Natural killer cell (primary cell): Measurements from ENCODE around the gene PEAK1. TPM values are rescaled to one million over a fixed set of nuclear protein-coding genes. Genes with fewer than 3 reads are reported as not detected.
"Not testable (repeated sequence)": the region's sequence is repeated elsewhere in the genome, so short reads cannot be mapped to it uniquely, and the experiment has no call there.

Experiments used
- ATAC-seq, 3 donors: fragments of 150-1000 bp in 2 of 3; fragments of 200-7000 bp in 1 of 3; cut with Tn5 transposase; 1 replicate in 1 of 3; 2 replicates in 2 of 3; pipeline ENCODE4 v1.10.0; 2021; ENCODE audit warnings: mild to moderate bottlenecking in 2 of 3, moderate library complexity in 2 of 3
- DNase-seq, 2 donors: peaks; one replicate each; pipeline versions ENCODE4 v3.0.0 to v3.0.0-alpha.2; 2013 to 2021; ENCODE audit warnings: mixed read lengths in 1 of 2
- H3K27ac ChIP-seq: one replicate; pipeline ENCODE4 v1.5.1; 2013; ENCODE audit warnings: mild to moderate bottlenecking, low read length
- H3K27me3 ChIP-seq: one replicate; pipeline ENCODE4 v1.6.1; 2013; ENCODE audit warnings: low read length; ENCODE audit not compliant: control insufficient read depth, insufficient read depth
- H3K36me3 ChIP-seq: one replicate; pipeline ENCODE4 v1.6.1; 2013; ENCODE audit warnings: low read length; ENCODE audit not compliant: control insufficient read depth, insufficient read depth
- H3K4me1 ChIP-seq: one replicate; pipeline ENCODE4 v1.6.1; 2013; ENCODE audit warnings: low read length; ENCODE audit not compliant: control insufficient read depth, insufficient read depth
- H3K4me3 ChIP-seq: one replicate; pipeline ENCODE4 v1.5.1; 2013; ENCODE audit warnings: low read length
- H3K9me3 ChIP-seq: one replicate; pipeline ENCODE4 v1.6.1; 2013; ENCODE audit warnings: low read length; ENCODE audit not compliant: control insufficient read depth, insufficient read depth
- H3K27ac Mint-ChIP-seq, 2 donors: one replicate each; pipeline ENCODE4 v1.8.0; 2022; ENCODE audit warnings: mild to moderate bottlenecking in 2 of 2, mixed read lengths in 2 of 2, moderate library complexity in 1 of 2
- H3K27me3 Mint-ChIP-seq, 2 donors: one replicate each; pipeline ENCODE4 v1.8.0; 2022; ENCODE audit warnings: low read depth in 2 of 2, mixed read lengths in 2 of 2
- H3K36me3 Mint-ChIP-seq: one replicate; pipeline ENCODE4 v1.8.0; 2022; ENCODE audit warnings: mixed read lengths
- H3K4me1 Mint-ChIP-seq, 2 donors: one replicate each; pipeline ENCODE4 v1.8.0; 2022; ENCODE audit warnings: mixed read lengths in 2 of 2
- H3K4me3 Mint-ChIP-seq: one replicate; pipeline ENCODE4 v1.8.0; 2022; ENCODE audit warnings: mild to moderate bottlenecking, moderate library complexity, mixed read lengths
- H3K9me3 Mint-ChIP-seq, 2 donors: one replicate each; pipeline ENCODE4 v1.8.0; 2022; ENCODE audit warnings: mixed read lengths in 2 of 2
- WGBS: methylation state at CpG from one replicate; pipeline ENCODE4 v1.1.7; 2013; ENCODE audit warnings: missing lambda C conversion rate; ENCODE audit not compliant: insufficient coverage; 5-methylcytosine and 5-hydroxymethylcytosine counted together
- intact Hi-C: fragments of 100-400 bp; cut with micrococcal nuclease; formaldehyde crosslinking; loops from one replicate; pipeline ENCODE4 v1.14.2; 2022
- total RNA-seq, 4 donors: library from RNA; stranded (reverse); fragments of 120-200 nt in 1 of 4; gene quantifications; one replicate each; pipeline versions ENCODE4 v1.2.3 to v1.2.4, GENCODE V29; 2013 to 2022
- TF ChIP-seq, protein P1 (sequence below): fragments of 200-600 bp; IDR thresholded peaks from one replicate; pipeline ENCODE4 v1.8.0; 2022; ENCODE audit warnings: antibody characterized with exemption

Gene PEAK1
- total RNA-seq, 3 donors from 2014 or later (not counting 1 experiment from before 2014, with no cell fraction given): 59.3 to 73.9 (median 69.1) TPM

DNA sequence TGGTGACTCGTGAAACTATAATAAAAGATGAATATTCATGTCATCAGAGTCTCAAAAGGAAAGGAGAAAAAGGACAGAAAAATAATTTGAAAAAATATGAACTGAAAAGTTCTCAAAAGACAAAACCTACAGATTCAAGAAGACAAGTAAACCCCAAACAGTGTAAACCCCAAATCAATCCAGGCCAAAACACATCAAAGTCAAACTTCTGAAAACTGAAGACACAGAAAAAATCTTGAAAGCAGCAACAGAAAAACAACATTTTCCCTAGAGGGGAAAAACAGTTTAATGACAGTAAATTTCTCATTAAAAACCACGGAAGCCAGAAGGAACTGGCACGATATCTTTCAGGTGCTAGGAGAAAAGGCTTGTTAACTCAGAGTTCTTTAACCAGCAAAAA is 143.8 kb downstream of the PEAK1 start:
- no peaks in the 10 kb centered on the region for H3K27me3 ChIP-seq
- no peak for ATAC-seq
- H3K27ac ChIP-seq: no peak overlapping the region
- no peaks in the 10 kb centered on the region for H3K9me3 ChIP-seq
- DNase-seq: no peak
- Mint-ChIP-seq H3K27ac (peak overlapping the region in 1 of 2 donors; percentile 33), H3K4me3 (no peak overlapping the region), H3K9me3 (no peaks in the 10 kb centered on the region), H3K4me1 (peaks cover 15 to 23% of the 10 kb centered on the region in 2 donors), H3K27me3 (no peaks in the 10 kb centered on the region), H3K36me3 (no peaks in the 10 kb centered on the region)
- H3K36me3 ChIP-seq: no peaks in the 10 kb centered on the region
- no peak overlapping the region for H3K4me3 ChIP-seq
- TF ChIP-seq, protein P1, sequence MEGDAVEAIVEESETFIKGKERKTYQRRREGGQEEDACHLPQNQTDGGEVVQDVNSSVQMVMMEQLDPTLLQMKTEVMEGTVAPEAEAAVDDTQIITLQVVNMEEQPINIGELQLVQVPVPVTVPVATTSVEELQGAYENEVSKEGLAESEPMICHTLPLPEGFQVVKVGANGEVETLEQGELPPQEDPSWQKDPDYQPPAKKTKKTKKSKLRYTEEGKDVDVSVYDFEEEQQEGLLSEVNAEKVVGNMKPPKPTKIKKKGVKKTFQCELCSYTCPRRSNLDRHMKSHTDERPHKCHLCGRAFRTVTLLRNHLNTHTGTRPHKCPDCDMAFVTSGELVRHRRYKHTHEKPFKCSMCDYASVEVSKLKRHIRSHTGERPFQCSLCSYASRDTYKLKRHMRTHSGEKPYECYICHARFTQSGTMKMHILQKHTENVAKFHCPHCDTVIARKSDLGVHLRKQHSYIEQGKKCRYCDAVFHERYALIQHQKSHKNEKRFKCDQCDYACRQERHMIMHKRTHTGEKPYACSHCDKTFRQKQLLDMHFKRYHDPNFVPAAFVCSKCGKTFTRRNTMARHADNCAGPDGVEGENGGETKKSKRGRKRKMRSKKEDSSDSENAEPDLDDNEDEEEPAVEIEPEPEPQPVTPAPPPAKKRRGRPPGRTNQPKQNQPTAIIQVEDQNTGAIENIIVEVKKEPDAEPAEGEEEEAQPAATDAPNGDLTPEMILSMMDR: no peak
- no CpG with 5 or more reads among the region's 3 CpGs for WGBS
- H3K4me1 ChIP-seq: no peaks in the 10 kb centered on the region
- intact Hi-C loops: no loop called here

GRCh38 chr15:77273136-77273535 is 146.8 kb downstream of the PEAK1 start:
- peak overlapping the region in 1 of 2 donors; percentile 56 for H3K27ac Mint-ChIP-seq
- intact Hi-C loops, H3K4me3 Mint-ChIP-seq, H3K27me3 Mint-ChIP-seq, H3K9me3 ChIP-seq, H3K4me1 ChIP-seq, H3K36me3 Mint-ChIP-seq, ATAC-seq, H3K27ac ChIP-seq, H3K27me3 ChIP-seq, H3K36me3 ChIP-seq, H3K9me3 Mint-ChIP-seq, DNase-seq, H3K4me3 ChIP-seq: not testable (repeated sequence)
- peaks cover 15 to 17% of the 10 kb centered on the region in 2 donors for H3K4me1 Mint-ChIP-seq

- Histone ChIP-seq H3K9me3 (no peaks in the 10 kb centered on the region), H3K4me3 (no peak overlapping the region), H3K36me3 (peaks cover 2% of the 10 kb centered on the region), H3K27me3 (no peaks in the 10 kb centered on the region), H3K4me1 (no peaks in the 10 kb centered on the region), H3K27ac (no peak overlapping the region)
- Mint-ChIP-seq H3K27ac (no peak overlapping the region), H3K27me3 (no peaks in the 10 kb centered on the region), H3K9me3 (no peaks in the 10 kb centered on the region), H3K4me1 (peaks cover 6 to 11% of the 10 kb centered on the region in 2 donors), H3K4me3 (no peak overlapping the region), H3K36me3 (no peaks in the 10 kb centered on the region)
- 96% methylated on average over 4 of the region's 5 CpGs for WGBS
- DNase-seq (no peak), ATAC-seq (no peak)
- TF ChIP-seq, protein P1: no peak
- intact Hi-C loops: no loop called here
Measured at GRCh38 chr15:77266708-77267386, 153.1 kb downstream of the PEAK1 start.

DNA sequence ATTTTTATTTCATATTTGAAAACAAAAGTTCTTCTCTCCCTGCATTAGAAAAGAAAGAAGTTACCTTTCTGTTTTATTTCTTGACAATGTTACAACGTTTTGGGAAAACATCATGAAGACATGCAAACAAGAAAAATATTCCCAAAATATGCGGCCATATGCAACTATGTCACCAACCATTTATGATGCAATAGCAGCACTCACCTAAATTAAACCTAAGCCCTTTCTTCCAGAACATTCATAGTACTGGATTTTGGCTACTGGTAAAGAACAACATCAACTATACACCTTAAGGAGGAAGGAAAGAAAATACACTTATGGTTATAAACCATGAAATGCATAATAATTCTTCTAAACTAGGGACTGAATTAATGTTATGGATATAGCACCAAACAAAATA is 164.5 kb downstream of the PEAK1 start:
- Mint-ChIP-seq H3K36me3 (no peaks in the 10 kb centered on the region), H3K9me3 (no peaks in the 10 kb centered on the region), H3K4me1 (no peaks in the 10 kb centered on the region), H3K27me3 (no peaks in the 10 kb centered on the region), H3K4me3 (no peak overlapping the region), H3K27ac (no peak overlapping the region)
- intact Hi-C loops: no loop called here
- H3K27me3 ChIP-seq: no peaks in the 10 kb centered on the region
- WGBS: 100% methylated on average over 2 of the region's 2 CpGs
- DNase-seq: no peak
- peaks cover 3% of the 10 kb centered on the region for H3K36me3 ChIP-seq
- no peak for ATAC-seq
- no peaks in the 10 kb centered on the region for H3K9me3 ChIP-seq
- H3K4me1 ChIP-seq: no peaks in the 10 kb centered on the region
- no peak overlapping the region for H3K4me3 ChIP-seq
- no peak overlapping the region for H3K27ac ChIP-seq
- TF ChIP-seq, protein P1: no peak
